HG03457 (cell line): ENCODE results near the gene CLCN3.
A peak's percentile ranks its signal among the peaks of the same experiment; 100 is the strongest.
"Not testable (repeated sequence)": the region's sequence is repeated elsewhere in the genome, so short reads cannot be mapped to it uniquely, and the experiment has no call there.

Experiments used
- ATAC-seq: cut with Tn5 transposase; IDR thresholded peaks from one replicate; pipeline ENCODE4 v1.9.1; 2021; ENCODE audit warnings: moderate number of reproducible peaks; ENCODE audit not compliant: unreplicated experiment

Gene CLCN3

GRCh38 chr4:169619958-169620879, at the start of gene CLCN3:
TSS of gene CLCN3 (plus strand) at chr4:169620578. CDS start at chr4:169635929, 15,351 bp downstream.
- peak; percentile 94 for ATAC-seq

DNA sequence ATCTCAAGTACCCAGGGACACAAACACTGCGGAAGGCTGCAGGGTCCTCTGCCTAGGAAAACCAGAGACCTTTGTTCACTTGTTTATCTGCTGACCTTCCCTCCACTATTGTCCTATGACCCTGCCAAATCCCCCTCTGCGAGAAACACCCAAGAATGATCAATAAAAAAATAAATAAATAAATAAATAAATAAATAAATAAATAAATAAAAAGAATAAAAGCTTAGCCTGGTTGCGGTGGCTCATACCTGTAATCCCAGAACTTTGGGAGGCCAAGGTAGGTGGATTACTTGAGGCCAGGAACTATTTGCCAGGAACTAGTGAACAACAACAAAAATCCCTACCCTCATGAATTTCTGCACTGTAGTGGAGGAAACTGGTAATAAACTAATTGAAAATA, 49.4 kb upstream of the CLCN3 start:
- not testable (repeated sequence) for ATAC-seq

DNA sequence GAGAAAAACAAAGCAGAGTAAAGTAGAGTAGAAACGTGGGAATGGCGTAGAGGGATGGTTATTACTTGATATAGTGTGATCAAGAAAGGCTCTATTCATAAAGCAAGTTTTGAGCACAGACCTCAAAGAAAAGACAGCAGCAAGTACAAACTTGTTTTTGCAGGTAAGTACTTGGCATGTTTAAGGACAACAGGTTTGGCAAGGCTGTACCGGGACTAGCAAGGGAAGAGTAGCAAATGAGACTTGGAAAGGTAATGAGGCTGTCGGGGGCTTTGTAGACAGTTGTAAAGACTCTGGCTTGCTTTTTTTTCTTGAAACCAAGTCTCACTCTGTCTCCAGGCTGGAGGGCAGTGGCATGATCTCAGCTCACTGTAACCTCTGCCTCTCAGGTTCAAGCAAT, 48.9 kb upstream of the CLCN3 start:
- no peak for ATAC-seq

- no peak for ATAC-seq
Observed at GRCh38 chr4:169573889-169574288, 46.5 kb upstream of the CLCN3 start.

GRCh38 chr4:169582203-169582602, 38.2 kb upstream of the CLCN3 start:
- no peak for ATAC-seq

DNA sequence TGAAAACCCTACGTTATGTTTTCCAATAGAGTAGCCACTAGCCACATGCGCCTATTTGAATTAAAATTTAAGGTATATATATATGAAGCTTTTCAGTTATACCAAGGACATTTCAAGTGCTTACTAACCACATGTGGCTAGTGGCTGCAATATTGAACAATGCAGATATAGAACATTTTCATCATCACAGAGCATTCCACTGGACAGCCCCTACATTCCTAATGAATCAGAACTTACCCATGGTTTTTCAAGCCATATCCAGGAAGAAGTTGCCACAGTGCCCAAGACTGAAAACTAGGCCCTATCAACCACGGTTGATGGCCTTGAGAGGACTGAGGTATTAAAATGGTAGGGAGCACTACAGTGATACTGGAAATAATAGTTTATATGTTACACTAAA, 37.7 kb upstream of the CLCN3 start:
- ATAC-seq: no peak

- no peak for ATAC-seq
Observed at GRCh38 chr4:169583563-169583962, 36.8 kb upstream of the CLCN3 start.

- no peak for ATAC-seq
Observed at GRCh38 chr4:169593050-169593560, 27.3 kb upstream of the CLCN3 start.

- no peak for ATAC-seq
Observed at GRCh38 chr4:169594560-169595195, 25.7 kb upstream of the CLCN3 start.

- ATAC-seq: no peak
Observed at GRCh38 chr4:169601016-169601771, 19.2 kb upstream of the CLCN3 start.

GRCh38 chr4:169603312-169603711, 17.1 kb upstream of the CLCN3 start:
- ATAC-seq: no peak

DNA sequence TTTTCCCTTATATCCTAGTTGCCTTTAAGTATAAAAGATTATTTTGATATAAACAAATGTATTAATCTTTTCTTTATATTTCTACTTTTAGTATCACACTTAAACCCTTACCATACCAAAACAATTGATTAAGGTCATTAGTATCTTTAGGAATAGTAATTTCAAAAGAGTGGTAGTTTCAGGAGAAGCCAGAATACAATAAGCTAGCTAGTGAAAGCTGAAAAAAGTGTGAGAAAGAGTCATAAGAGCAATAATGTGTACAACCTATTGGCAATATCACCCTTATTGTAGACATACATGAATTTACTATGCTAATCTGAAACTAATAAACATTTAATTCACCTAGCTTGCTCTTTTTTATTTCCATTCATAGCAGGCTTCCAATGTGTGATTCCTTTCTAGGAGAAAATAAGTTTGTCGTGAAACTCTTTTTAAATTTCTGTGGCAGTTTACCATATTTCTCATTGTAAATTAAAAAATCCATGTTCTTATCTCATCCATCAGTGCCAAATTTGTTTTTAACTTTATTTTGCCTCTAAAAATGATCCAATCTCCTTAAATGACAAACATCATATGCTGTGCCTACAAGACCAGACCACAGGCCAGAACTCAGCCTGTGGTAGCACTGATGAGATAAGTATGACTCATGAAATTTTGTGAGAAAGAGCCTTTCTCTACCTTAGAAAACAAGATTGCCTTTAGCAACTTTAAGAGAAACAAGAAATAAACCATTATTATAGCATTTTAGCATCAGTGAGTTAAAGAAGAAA, 16.1 kb upstream of the CLCN3 start:
- peak; percentile 72 for ATAC-seq

GRCh38 chr4:169604903-169605331, 15.5 kb upstream of the CLCN3 start:
- ATAC-seq: no peak

GRCh38 chr4:169611157-169611556, 9.2 kb upstream of the CLCN3 start:
- ATAC-seq: no peak

- peak; percentile 93 for ATAC-seq
Observed at GRCh38 chr4:169611991-169612870, 8.1 kb upstream of the CLCN3 start, which contains the start of gene NEK1. TSS of gene NEK1 (minus strand) at chr4:169612583. CDS start at chr4:169602630, 9,953 bp downstream.

GRCh38 chr4:169612871-169613859, 7.2 kb upstream of the CLCN3 start:
- peak; percentile 36 for ATAC-seq

GRCh38 chr4:169615467-169616106, 4.8 kb upstream of the CLCN3 start:
- no peak for ATAC-seq

- ATAC-seq: no peak
Observed at GRCh38 chr4:169616846-169617245, 3.5 kb upstream of the CLCN3 start.
